DND-41 (cell line): ENCODE data around the gene AHRR.
A peak's percentile ranks its signal among the peaks of the same experiment; 100 is the strongest.

Experiments
- ATAC-seq: fragments of 200-7000 bp; cut with Tn5 transposase; 3 replicates; pipeline ENCODE4 v1.9.1; 2021; ENCODE audit warnings: low read depth; ENCODE audit not compliant: insufficient read depth
- DNase-seq: peaks from one replicate; pipeline ENCODE4 v3.0.0-alpha.2; 2020
- H2AFZ ChIP-seq: 2 replicates; pipeline ENCODE4 v1.6.0; 2012; ENCODE audit warnings: low read depth, low read length
- H3K27ac ChIP-seq: 2 replicates; pipeline ENCODE4 v1.5.1; 2012; ENCODE audit warnings: low read length, inconsistent platforms
- H3K27me3 ChIP-seq: fragments of 200-600 bp; sonication (generic); 2 replicates; pipeline ENCODE4 v1.6.0; 2012; ENCODE audit warnings: low read length, mild to moderate bottlenecking, inconsistent platforms; ENCODE audit not compliant: insufficient read depth, poor library complexity
- H3K36me3 ChIP-seq: 2 replicates; pipeline ENCODE4 v1.5.1; 2012; ENCODE audit warnings: low read length, inconsistent platforms; ENCODE audit not compliant: insufficient read depth
- H3K4me1 ChIP-seq: 2 replicates; pipeline ENCODE4 v1.5.1; 2012; ENCODE audit warnings: mild to moderate bottlenecking, low read length; ENCODE audit not compliant: insufficient read depth
- H3K4me2 ChIP-seq: 2 replicates; pipeline ENCODE4 v1.6.0; 2012; ENCODE audit warnings: mild to moderate bottlenecking, moderate library complexity, low read length, inconsistent platforms; ENCODE audit not compliant: insufficient read depth
- H3K4me3 ChIP-seq, 2 experiments: fragments of 200-600 bp in 1 of 2; shearing (Covaris generic) in 1 of 2; 2 replicates each; pipeline ENCODE4 v1.5.1; 2012 to 2016; ENCODE audit warnings: inconsistent platforms in 2 of 2, low read length in 2 of 2, mild to moderate bottlenecking in 2 of 2, low read depth in 1 of 2, moderate library complexity in 1 of 2
- H3K79me2 ChIP-seq: 2 replicates; pipeline ENCODE4 v1.6.0; 2012; ENCODE audit warnings: low read length, inconsistent platforms; ENCODE audit not compliant: insufficient read depth
- H3K9ac ChIP-seq: 2 replicates; pipeline ENCODE4 v1.6.0; 2012; ENCODE audit warnings: low read depth, mild to moderate bottlenecking, inconsistent platforms, low read length, moderate library complexity
- H3K9me3 ChIP-seq: 2 replicates; pipeline ENCODE4 v1.5.1; 2012; ENCODE audit warnings: low read length, moderate library complexity, mild to moderate bottlenecking, inconsistent platforms; ENCODE audit not compliant: insufficient read depth, severe bottlenecking
- H4K20me1 ChIP-seq: 2 replicates; pipeline ENCODE4 v1.6.0; 2012; ENCODE audit warnings: low read length; ENCODE audit not compliant: insufficient read depth
- EZH2 ChIP-seq: IDR thresholded peaks from 3 replicates; pipeline ENCODE4 v1.6.1; 2012; ENCODE audit warnings: borderline replicate concordance, low read depth, mild to moderate bottlenecking, moderate library complexity, low read length, inconsistent platforms; ENCODE audit not compliant: severe bottlenecking
- TF ChIP-seq, protein P1 (sequence below): IDR thresholded peaks from 2 replicates; pipeline ENCODE4 v1.5.1; 2012; ENCODE audit warnings: borderline replicate concordance, low read length, moderate library complexity, mild to moderate bottlenecking; ENCODE audit not compliant: poor library complexity, severe bottlenecking; ENCODE audit errors: extremely low read depth

Gene AHRR

DNA sequence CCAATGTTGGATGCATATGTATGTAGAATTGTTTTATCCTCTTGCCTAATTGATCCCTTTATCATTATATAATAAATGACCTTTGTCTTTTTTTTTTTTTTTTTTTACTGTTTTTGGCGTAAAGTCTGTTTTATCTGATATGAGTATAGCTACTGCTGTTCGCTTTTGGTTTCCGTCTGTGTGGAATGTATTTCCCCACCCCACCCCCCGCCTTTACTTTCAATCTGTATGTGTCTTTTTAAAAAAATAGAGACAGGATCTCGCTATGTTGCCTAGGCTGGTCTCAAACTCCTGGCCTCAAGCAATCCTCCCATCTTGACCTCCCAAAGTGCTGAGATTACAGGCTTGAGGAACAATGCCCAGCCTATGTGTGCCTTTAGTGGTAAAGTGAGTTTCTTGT is 11.3 kb downstream of the AHRR start:
- no peaks in the 10 kb centered on the region for H3K27me3 ChIP-seq
- H3K36me3 ChIP-seq, result no peaks in the 10 kb centered on the region
- H4K20me1 ChIP-seq, result peaks cover 3% of the 10 kb centered on the region; the same call in 1 of the 2 replicates
- H3K4me1 ChIP-seq, result no peaks in the 10 kb centered on the region
- H3K9ac ChIP-seq, result no peak overlapping the region
- DNase-seq (no peak), ATAC-seq (no peak)
- no peaks in the 10 kb centered on the region for H3K9me3 ChIP-seq
- H3K4me3 ChIP-seq, result no peak overlapping the region
- no peak overlapping the region for H2AFZ ChIP-seq
- no peak overlapping the region for H3K27ac ChIP-seq
- H3K4me2 ChIP-seq, result no peak overlapping the region
- H3K79me2 ChIP-seq, result no peaks in the 10 kb centered on the region
- no peak for TF ChIP-seq EZH2
- TF ChIP-seq, protein P1, sequence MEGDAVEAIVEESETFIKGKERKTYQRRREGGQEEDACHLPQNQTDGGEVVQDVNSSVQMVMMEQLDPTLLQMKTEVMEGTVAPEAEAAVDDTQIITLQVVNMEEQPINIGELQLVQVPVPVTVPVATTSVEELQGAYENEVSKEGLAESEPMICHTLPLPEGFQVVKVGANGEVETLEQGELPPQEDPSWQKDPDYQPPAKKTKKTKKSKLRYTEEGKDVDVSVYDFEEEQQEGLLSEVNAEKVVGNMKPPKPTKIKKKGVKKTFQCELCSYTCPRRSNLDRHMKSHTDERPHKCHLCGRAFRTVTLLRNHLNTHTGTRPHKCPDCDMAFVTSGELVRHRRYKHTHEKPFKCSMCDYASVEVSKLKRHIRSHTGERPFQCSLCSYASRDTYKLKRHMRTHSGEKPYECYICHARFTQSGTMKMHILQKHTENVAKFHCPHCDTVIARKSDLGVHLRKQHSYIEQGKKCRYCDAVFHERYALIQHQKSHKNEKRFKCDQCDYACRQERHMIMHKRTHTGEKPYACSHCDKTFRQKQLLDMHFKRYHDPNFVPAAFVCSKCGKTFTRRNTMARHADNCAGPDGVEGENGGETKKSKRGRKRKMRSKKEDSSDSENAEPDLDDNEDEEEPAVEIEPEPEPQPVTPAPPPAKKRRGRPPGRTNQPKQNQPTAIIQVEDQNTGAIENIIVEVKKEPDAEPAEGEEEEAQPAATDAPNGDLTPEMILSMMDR, result no peak

DNA sequence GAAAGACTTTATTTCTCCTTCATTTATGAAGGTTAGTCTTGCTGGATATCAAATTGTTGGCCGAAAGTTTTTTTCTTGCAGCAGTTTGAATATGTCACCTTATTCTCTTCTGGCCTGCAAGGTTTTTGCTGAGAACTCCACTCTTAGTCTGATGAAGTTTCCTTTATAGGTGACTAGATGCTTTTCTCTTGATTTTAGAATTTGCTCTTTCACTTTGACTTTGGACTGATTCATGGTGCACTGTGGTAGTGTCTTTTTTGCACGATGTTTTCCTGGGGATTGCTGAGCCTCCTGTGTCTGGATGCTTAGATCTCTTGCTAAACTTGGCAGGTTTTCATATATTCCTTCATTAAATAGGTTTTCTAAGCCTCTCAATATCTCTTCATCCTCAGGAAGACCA is 12.4 kb downstream of the AHRR start:
- DNase-seq (no peak), ATAC-seq (no peak)
- Histone ChIP-seq H3K9me3 (no peaks in the 10 kb centered on the region), H3K27ac (no peak overlapping the region), H3K36me3 (no peaks in the 10 kb centered on the region), H3K4me3 (no peak overlapping the region), H4K20me1 (peaks cover 3% of the 10 kb centered on the region; the same call in 1 of the 2 replicates), H3K4me1 (no peaks in the 10 kb centered on the region), H3K79me2 (no peaks in the 10 kb centered on the region), H3K27me3 (no peaks in the 10 kb centered on the region), H3K9ac (no peak overlapping the region), H2AFZ (no peak overlapping the region), H3K4me2 (no peak overlapping the region)
- no peak for TF ChIP-seq EZH2
- TF ChIP-seq, protein P1, result no peak

DNA sequence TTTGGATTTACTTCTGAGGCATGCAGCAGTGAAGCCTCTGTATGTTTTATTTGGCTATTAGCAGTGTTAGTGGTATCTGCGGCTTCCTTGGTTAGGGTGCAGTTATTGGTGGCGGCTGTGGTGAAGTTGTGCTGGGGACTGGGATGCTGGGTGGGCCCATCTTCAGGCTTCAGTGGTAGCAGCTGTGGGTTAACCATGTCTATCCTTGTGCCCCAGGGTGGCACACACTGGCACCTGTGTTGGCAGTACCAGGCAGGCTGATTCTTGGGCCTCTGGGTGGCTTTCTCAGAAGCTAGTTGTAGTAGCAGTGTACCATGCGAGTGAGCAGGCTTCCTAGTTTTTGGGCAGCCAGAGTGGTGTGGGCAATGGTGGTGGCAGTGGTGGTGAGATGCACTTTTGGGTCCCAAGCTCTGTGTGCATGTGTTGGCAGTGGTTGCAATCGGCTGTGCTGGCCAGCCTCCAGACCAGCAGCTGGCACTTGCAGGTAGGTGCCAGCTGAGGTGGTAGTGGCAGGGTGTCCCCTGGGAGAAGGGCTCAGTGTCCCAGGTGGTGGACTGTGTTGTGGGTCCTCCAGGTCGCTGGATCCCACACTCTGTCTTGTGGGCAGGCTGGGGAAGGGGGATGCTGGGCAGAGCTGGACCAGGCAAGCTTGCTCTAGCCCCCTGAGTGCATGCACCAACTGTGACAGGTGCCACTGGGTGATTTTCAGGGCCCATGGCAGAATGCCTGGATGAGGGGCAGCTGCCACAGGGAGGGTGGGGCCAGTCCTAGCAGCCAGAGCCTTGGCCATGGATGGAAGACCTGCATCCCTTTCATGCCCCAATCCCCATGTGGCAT is 13.6 kb downstream of the AHRR start:
- no peak overlapping the region for H2AFZ ChIP-seq
- no peak overlapping the region for H3K27ac ChIP-seq
- DNase-seq (no peak), ATAC-seq (0 out of 3 replicates have a peak, but pooled peaks have one; percentile 22)
- H3K9ac ChIP-seq, result no peak overlapping the region
- no peak overlapping the region for H3K4me2 ChIP-seq
- H3K9me3 ChIP-seq, result no peaks in the 10 kb centered on the region
- no peaks in the 10 kb centered on the region for H3K4me1 ChIP-seq
- H3K79me2 ChIP-seq, result no peaks in the 10 kb centered on the region
- TF ChIP-seq, protein P1, result no peak
- no peak for TF ChIP-seq EZH2
- H3K36me3 ChIP-seq, result no peaks in the 10 kb centered on the region
- H3K4me3 ChIP-seq, result no peak overlapping the region
- peaks cover 3% of the 10 kb centered on the region; the same call in 1 of the 2 replicates for H4K20me1 ChIP-seq
- no peaks in the 10 kb centered on the region for H3K27me3 ChIP-seq
